Thyroid gland (tissue), 4 donors: Measurements from ENCODE around the gene MITF.

Experiments used
- POLR2A ChIP-seq, 2 donors: fragments of 450-650 bp; IDR thresholded peaks; one replicate each; pipeline ENCODE4 v1.6.1; 2017; ENCODE audit warnings: antibody characterized with exemption in 2 of 2, mild to moderate bottlenecking in 2 of 2, moderate library complexity in 1 of 2
- TF ChIP-seq, protein P1 (sequence below), 6 experiments: fragments of 200-600 bp in 3 of 6; fragments of 450-650 bp in 3 of 6; sonication (generic) in 3 of 6; IDR thresholded peaks; one replicate each; pipeline ENCODE4 v1.5.1; 2016 to 2019; ENCODE audit warnings: antibody characterized with exemption in 6 of 6, mild to moderate bottlenecking in 2 of 6, inconsistent platforms in 1 of 6, moderate library complexity in 1 of 6

DNA sequence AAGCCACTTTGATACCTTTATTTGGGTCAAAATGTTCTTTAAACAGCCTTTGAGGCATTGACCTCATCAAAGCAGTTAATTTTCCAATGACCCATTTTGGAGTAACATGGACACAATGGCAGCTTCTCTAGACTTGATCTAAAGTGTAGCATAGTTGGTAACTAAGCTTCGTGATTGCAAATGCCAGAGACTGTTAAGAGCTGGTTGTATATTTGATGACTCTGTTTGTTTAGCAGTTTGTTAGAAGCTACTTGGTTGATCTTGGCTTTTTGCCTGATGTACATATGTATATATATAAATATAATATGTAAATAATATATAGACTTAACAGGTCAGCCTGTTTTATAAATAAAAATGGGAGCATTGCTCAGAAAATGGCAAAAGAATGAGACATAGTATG lies 68.4 kb downstream of the MITF start:
- TF ChIP-seq POLR2A (IDR thresholded peaks at IDR 0.05) = no peak
- TF ChIP-seq, protein P1, sequence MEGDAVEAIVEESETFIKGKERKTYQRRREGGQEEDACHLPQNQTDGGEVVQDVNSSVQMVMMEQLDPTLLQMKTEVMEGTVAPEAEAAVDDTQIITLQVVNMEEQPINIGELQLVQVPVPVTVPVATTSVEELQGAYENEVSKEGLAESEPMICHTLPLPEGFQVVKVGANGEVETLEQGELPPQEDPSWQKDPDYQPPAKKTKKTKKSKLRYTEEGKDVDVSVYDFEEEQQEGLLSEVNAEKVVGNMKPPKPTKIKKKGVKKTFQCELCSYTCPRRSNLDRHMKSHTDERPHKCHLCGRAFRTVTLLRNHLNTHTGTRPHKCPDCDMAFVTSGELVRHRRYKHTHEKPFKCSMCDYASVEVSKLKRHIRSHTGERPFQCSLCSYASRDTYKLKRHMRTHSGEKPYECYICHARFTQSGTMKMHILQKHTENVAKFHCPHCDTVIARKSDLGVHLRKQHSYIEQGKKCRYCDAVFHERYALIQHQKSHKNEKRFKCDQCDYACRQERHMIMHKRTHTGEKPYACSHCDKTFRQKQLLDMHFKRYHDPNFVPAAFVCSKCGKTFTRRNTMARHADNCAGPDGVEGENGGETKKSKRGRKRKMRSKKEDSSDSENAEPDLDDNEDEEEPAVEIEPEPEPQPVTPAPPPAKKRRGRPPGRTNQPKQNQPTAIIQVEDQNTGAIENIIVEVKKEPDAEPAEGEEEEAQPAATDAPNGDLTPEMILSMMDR (IDR thresholded peaks at IDR 0.05) = no peak
